Measurements from ENCODE around the gene CD58. TPM values are rescaled to one million over a fixed set of nuclear protein-coding genes. Genes with fewer than 3 reads are reported as not detected.

Gene CD58
- total and polyA plus RNA-seq, 2 of the 4 experiments (the other 2 are of a cell fraction) = 5.4 to 5.7 TPM

DNA sequence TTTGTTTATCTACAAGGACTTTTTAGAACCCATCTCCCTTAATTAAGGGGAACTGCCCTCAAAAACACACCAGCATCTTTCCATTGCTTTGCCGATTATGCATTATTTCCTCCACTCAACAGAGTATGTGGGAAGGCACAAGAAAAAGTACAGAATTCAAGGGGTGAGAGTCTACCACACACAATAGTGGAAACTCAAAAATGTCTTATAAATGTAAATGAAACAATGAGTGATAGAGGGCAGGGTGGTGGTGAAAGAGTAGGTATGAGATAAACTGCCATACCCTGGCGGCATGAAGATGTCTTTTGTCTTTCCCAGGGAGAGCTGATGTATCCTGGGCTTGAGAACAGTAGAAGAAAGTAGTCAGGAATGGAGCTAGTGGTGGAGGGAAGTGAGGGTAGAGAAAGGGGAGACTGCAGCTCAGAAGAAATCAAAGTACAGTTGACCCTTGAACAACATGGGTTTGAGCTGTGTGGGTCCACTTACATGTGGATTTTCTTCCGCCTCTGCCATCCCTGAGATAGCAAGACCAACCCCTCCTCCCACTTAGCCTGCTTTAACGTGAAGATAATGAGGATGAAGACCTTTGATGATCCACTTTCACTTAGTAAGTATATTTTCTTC lies 24.4 kb downstream of the CD58 start:
- Histone ChIP-seq H3K79me1 (ENCODE audit: low read depth in 1 of 2, low read length in 2 of 2) (no peaks in the 10 kb centered on the region), H4K5ac (ENCODE audit: low read depth, low read length) (no peak overlapping the region), H2BK5ac (ENCODE audit: low read depth, low read length, poor library complexity, severe bottlenecking) (no peak overlapping the region), H3K14ac (replicated peaks; ENCODE audit: low read depth, low read length) (no peak overlapping the region), H3K9me1 (ENCODE audit: insufficient read depth, low read length) (0 out of 2 replicates have a peak, but pooled peaks cover 2% of the 10 kb centered on the region), H4K91ac (ENCODE audit: insufficient read depth, low read depth, low read length) (no peak overlapping the region), H4K20me1 (ENCODE audit: insufficient read depth, low read length) (no peaks in the 10 kb centered on the region), H2BK120ac (ENCODE audit: low read depth, low read length) (no peak overlapping the region), H2AFZ (replicated peaks; ENCODE audit: low read length, poor library complexity) (no peak overlapping the region), H3K9ac (ENCODE audit: low read depth, low read length) (no peak overlapping the region), H4K8ac (ENCODE audit: low read depth in 2 of 2, low read length in 2 of 2) (no peak overlapping the region), H3K36me3 (ENCODE audit: control insufficient read depth, insufficient read depth, low read length) (no peaks in the 10 kb centered on the region), H2BK15ac (ENCODE audit: low read depth, low read length) (no peak overlapping the region), H2AK5ac (ENCODE audit: low read depth, low read length) (no peak overlapping the region), H3K56ac (ENCODE audit: extremely low read depth, insufficient read depth, low read length) (no peak overlapping the region), H3K4ac (ENCODE audit: low read depth, low read length) (no peak overlapping the region), H2AK9ac (replicated peaks; ENCODE audit: low read depth, low read length, poor library complexity) (no peak overlapping the region), H3K4me2 (ENCODE audit: low read depth, low read length) (no peak overlapping the region), H3K27ac (ENCODE audit: insufficient read depth, low read length) (no peak overlapping the region), H3K23ac (ENCODE audit: low read depth, low read length) (no peak overlapping the region), H3K18ac (ENCODE audit: low read depth, low read length) (no peak overlapping the region), H2BK20ac (ENCODE audit: low read depth, low read length) (no peak overlapping the region), H3K27me3 (ENCODE audit: control insufficient read depth, insufficient read depth, low read length) (no peaks in the 10 kb centered on the region), H3K4me3 (ENCODE audit: insufficient read depth, low read depth, low read length) (no peak overlapping the region), H3K9me3 (ENCODE audit: control insufficient read depth, insufficient read depth, low read length) (no peaks in the 10 kb centered on the region), H3K4me1 (ENCODE audit: control insufficient read depth, insufficient read depth, low read length) (no peaks in the 10 kb centered on the region)
- TF ChIP-seq RAD21 (IDR thresholded peaks at IDR 0.05; ENCODE audit: low read length) = no peak
- TF ChIP-seq USF2 (IDR thresholded peaks at IDR 0.05; ENCODE audit: low read depth, low read length) = no peak
- no peak for TF ChIP-seq MAFK (IDR thresholded peaks at IDR 0.05; ENCODE audit: low read depth, low read length)
- no peak for TF ChIP-seq FOS (IDR thresholded peaks at IDR 0.05; ENCODE audit: low read depth, low read length)
- no peak for TF ChIP-seq RFX5 (IDR thresholded peaks at IDR 0.05; ENCODE audit: low read depth, low read length)
- ATAC-seq (ENCODE audit: low read depth) (no peak), DNase-seq (no peak)
- POLR2A ChIA-PET (ENCODE audit: unreplicated experiment) = no interaction called here
- dilution Hi-C loops (cut with HindIII; ENCODE audit: low sequenced_read_pairs, unreplicated experiment) = no loop called here
- BruUV-seq (replicated peaks) = no TSS peak
- no CpG with 5 or more reads among the region's 4 CpGs for WGBS, 2 experiments (ENCODE audit: extremely low coverage in 2 of 2, insufficient read length in 1 of 2)
- CTCF ChIA-PET = no interaction called here
- in situ Hi-C loops (cut with MboI; ENCODE audit: low sequenced_read_pairs) = no loop called here
- intact Hi-C loops (cut with micrococcal nuclease) = no loop called here
